ENCODE data around the gene MBD6. TPM values are rescaled to one million over a fixed set of nuclear protein-coding genes. Genes with fewer than 3 reads are reported as not detected.

Gene MBD6
- total and polyA plus RNA-seq, 2 experiments from 2014 or later: 14.1 to 36.9 TPM

DNA sequence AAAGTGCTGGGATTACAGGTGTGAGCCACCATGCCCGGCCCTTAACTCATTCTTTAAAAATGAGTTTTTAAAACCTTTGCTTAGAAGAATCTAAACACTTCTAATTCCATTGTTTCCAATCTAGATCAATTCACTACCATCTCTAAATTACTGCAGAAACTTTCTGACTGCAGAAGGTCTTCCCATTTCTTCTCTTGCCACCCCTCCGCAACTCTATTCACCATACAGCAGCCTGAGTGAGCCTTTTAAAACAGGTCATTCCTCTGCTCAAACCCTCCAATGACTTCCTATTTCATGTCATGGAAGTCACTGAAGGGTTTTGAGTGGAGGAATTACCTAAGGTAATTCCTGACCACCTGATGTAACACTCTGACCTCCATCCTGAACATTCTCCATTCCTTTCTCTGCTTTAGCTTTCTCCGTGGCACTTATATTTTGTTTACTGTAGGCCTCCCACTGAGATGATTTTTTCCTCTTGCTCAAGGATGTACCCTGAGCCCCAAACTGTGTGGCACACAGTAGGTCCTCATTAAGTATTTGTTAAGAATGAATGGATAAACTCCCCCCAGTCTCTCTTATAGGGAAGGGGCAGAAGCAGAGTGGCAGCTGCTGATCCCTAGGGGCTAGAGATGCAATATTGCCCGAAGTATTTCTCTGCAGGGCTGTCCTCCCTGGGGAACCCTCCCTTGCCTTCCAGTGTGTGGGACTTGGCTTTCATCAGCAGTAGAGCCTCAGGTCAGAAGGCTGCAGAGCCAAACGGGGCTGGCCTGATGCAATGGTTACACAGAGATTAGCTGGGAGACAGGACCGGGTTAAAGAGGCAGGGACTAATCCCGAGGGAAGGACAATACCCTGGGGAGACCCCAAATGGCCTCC lies 3.5 kb upstream of the MBD6 start:
- no peaks in the 10 kb centered on the region for H3K9me3 ChIP-seq (ENCODE audit: low read depth)
- H3K4me3 ChIP-seq: peak overlapping the region; percentile 80
- DNase-seq (ENCODE audit: low read depth in 1 of 2, low spot score in 1 of 2): peak in 1 of 2 donors; percentile 80
- H3K27me3 ChIP-seq: no peaks in the 10 kb centered on the region
- H3K36me3 ChIP-seq: peaks cover 34% of the 10 kb centered on the region
- TF ChIP-seq, protein P1, sequence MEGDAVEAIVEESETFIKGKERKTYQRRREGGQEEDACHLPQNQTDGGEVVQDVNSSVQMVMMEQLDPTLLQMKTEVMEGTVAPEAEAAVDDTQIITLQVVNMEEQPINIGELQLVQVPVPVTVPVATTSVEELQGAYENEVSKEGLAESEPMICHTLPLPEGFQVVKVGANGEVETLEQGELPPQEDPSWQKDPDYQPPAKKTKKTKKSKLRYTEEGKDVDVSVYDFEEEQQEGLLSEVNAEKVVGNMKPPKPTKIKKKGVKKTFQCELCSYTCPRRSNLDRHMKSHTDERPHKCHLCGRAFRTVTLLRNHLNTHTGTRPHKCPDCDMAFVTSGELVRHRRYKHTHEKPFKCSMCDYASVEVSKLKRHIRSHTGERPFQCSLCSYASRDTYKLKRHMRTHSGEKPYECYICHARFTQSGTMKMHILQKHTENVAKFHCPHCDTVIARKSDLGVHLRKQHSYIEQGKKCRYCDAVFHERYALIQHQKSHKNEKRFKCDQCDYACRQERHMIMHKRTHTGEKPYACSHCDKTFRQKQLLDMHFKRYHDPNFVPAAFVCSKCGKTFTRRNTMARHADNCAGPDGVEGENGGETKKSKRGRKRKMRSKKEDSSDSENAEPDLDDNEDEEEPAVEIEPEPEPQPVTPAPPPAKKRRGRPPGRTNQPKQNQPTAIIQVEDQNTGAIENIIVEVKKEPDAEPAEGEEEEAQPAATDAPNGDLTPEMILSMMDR (IDR thresholded peaks at IDR 0.05; ENCODE audit: low read depth, low read length): no peak
- peak overlapping the region; percentile 99 for H3K27ac ChIP-seq
- peaks cover 29% of the 10 kb centered on the region for H3K4me1 ChIP-seq (ENCODE audit: low read depth)

DNA sequence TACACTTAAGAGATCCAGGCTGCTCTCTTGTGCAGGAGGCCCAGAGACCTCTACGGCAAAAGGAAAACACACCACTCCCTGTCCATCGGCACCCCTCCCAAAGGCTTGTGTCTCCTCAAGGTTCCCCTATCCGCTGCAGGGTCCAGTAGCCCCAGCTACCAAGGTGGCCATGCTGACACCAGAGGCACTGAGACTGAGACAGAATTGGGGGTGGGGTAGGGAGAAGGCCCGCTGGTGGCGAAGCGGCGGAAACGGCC lies 2.9 kb upstream of the MBD6 start:
- H3K4me3 ChIP-seq: peak overlapping the region; percentile 80
- H3K9me3 ChIP-seq (ENCODE audit: low read depth): no peaks in the 10 kb centered on the region
- peaks cover 35% of the 10 kb centered on the region for H3K4me1 ChIP-seq (ENCODE audit: low read depth)
- TF ChIP-seq, protein P1 (IDR thresholded peaks at IDR 0.05; ENCODE audit: low read depth, low read length): no peak
- H3K27me3 ChIP-seq: no peaks in the 10 kb centered on the region
- DNase-seq (ENCODE audit: low read depth in 1 of 2, low spot score in 1 of 2): no peak
- H3K27ac ChIP-seq: peak overlapping the region; percentile 99
- peaks cover 28% of the 10 kb centered on the region for H3K36me3 ChIP-seq

GRCh38 chr12:57520053-57520818 lies 2.4 kb upstream of the MBD6 start, which contains the start of gene DDIT3:
Gene DDIT3 (minus strand): TSS chr12:57520514. CDS start chr12:57517406, 3,108 bp downstream.
- no peaks in the 10 kb centered on the region for H3K9me3 ChIP-seq (ENCODE audit: low read depth)
- TF ChIP-seq, protein P1 (IDR thresholded peaks at IDR 0.05; ENCODE audit: low read depth, low read length): no peak
- H3K27me3 ChIP-seq: no peaks in the 10 kb centered on the region
- peaks cover 23% of the 10 kb centered on the region for H3K36me3 ChIP-seq
- peak; percentile 100 for DNase-seq (ENCODE audit: low read depth in 1 of 2, low spot score in 1 of 2)
- H3K27ac ChIP-seq: peak within 1 kb of the TSS; percentile 99
- H3K4me1 ChIP-seq (ENCODE audit: low read depth): peaks cover 37% of the 10 kb centered on the region
- H3K4me3 ChIP-seq: peak within 1 kb of the TSS; percentile 80

GRCh38 chr12:57521525-57522010 lies 1.1 kb upstream of the MBD6 start:
- Histone ChIP-seq H3K4me3 (peak overlapping the region; percentile 45), H3K4me1 (ENCODE audit: low read depth) (peaks cover 37% of the 10 kb centered on the region), H3K27ac (peak overlapping the region; percentile 98), H3K9me3 (ENCODE audit: low read depth) (no peaks in the 10 kb centered on the region), H3K27me3 (no peaks in the 10 kb centered on the region), H3K36me3 (peaks cover 10% of the 10 kb centered on the region)
- peak; percentile 58 to 69 for DNase-seq (ENCODE audit: low read depth in 1 of 2, low spot score in 1 of 2)
- TF ChIP-seq, protein P1 (IDR thresholded peaks at IDR 0.05; ENCODE audit: low read depth, low read length): peak; percentile 16

- DNase-seq (ENCODE audit: low read depth in 1 of 2, low spot score in 1 of 2): peak; percentile 72 to 73
- TF ChIP-seq, protein P1 (IDR thresholded peaks at IDR 0.05; ENCODE audit: low read depth, low read length): no peak
- Histone ChIP-seq H3K4me1 (ENCODE audit: low read depth) (peaks cover 36% of the 10 kb centered on the region), H3K36me3 (peaks cover 7% of the 10 kb centered on the region), H3K27ac (peak overlapping the region; percentile 98), H3K4me3 (peak overlapping the region; percentile 45), H3K27me3 (no peaks in the 10 kb centered on the region), H3K9me3 (ENCODE audit: low read depth) (no peaks in the 10 kb centered on the region)
These were observed 472 bp downstream of the MBD6 start for GRCh38 chr12:57522887-57523705.

Measured in cardiac muscle cell (in vitro differentiated cells and primary cell).